Right atrium auricular region (tissue), 2 donors: Measurements from ENCODE around the gene EIF3F. TPM values are rescaled to one million over a fixed set of nuclear protein-coding genes. Genes with fewer than 3 reads are reported as not detected.

Experiments used
- DNase-seq: peaks from one replicate; pipeline ENCODE4 v3.0.0-alpha.2; 2019; ENCODE audit warnings: low spot score
- H3K27ac ChIP-seq, 2 donors: fragments of 200-600 bp; sonication (generic); 1 replicate in 1 of 2; 2 replicates in 1 of 2; pipeline ENCODE4 v1.5.1; 2016 to 2019
- H3K27me3 ChIP-seq, 2 donors: fragments of 200-600 bp; sonication (generic); one replicate each; pipeline versions ENCODE4 v1.5.1 to v1.6.0; 2017 to 2019
- H3K36me3 ChIP-seq: fragments of 200-600 bp; sonication (generic); one replicate; pipeline ENCODE4 v1.5.1; 2016
- H3K4me1 ChIP-seq, 2 donors: fragments of 200-600 bp; sonication (generic); one replicate each; pipeline versions ENCODE4 v1.5.1 to v1.6.0; 2017 to 2019
- H3K4me3 ChIP-seq, 2 donors: fragments of 200-600 bp; sonication (generic); 1 replicate in 1 of 2; 2 replicates in 1 of 2; pipeline ENCODE4 v1.5.1; 2017 to 2019; ENCODE audit warnings: mild to moderate bottlenecking in 1 of 2, moderate library complexity in 1 of 2
- H3K9me3 ChIP-seq, 2 donors: fragments of 200-600 bp; sonication (generic); one replicate each; pipeline ENCODE4 v1.5.1; 2019
- total RNA-seq, 2 donors: library from RNA; depleted of rRNA; stranded (reverse); fragments of >200 nt; gene quantifications; one replicate each; pipeline ENCODE4 v1.1.0, GENCODE V29; 2016
- TF ChIP-seq, protein P1 (sequence below), 2 donors: fragments of 200-600 bp; sonication (generic); IDR thresholded peaks; one replicate each; pipeline ENCODE4 v1.5.1; 2019; ENCODE audit warnings: antibody characterized with exemption in 2 of 2

Gene EIF3F
- total RNA-seq, 2 donors from 2014 or later, result 114 to 169 TPM

GRCh38 chr11:8034604-8035190 is 47.6 kb downstream of the EIF3F start:
- TF ChIP-seq, protein P1, sequence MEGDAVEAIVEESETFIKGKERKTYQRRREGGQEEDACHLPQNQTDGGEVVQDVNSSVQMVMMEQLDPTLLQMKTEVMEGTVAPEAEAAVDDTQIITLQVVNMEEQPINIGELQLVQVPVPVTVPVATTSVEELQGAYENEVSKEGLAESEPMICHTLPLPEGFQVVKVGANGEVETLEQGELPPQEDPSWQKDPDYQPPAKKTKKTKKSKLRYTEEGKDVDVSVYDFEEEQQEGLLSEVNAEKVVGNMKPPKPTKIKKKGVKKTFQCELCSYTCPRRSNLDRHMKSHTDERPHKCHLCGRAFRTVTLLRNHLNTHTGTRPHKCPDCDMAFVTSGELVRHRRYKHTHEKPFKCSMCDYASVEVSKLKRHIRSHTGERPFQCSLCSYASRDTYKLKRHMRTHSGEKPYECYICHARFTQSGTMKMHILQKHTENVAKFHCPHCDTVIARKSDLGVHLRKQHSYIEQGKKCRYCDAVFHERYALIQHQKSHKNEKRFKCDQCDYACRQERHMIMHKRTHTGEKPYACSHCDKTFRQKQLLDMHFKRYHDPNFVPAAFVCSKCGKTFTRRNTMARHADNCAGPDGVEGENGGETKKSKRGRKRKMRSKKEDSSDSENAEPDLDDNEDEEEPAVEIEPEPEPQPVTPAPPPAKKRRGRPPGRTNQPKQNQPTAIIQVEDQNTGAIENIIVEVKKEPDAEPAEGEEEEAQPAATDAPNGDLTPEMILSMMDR (IDR thresholded peaks at IDR 0.05), result no peak
- H3K27me3 ChIP-seq, result no peaks in the 10 kb centered on the region
- H3K27ac ChIP-seq, result no peak overlapping the region
- DNase-seq, result peak; percentile 56
- peaks cover 0 to 13% of the 10 kb centered on the region in 2 donors for H3K4me1 ChIP-seq
- no peaks in the 10 kb centered on the region for H3K9me3 ChIP-seq
- H3K36me3 ChIP-seq, result no peaks in the 10 kb centered on the region
- H3K4me3 ChIP-seq, result no peak overlapping the region

GRCh38 chr11:8035200-8035855 is 48.2 kb downstream of the EIF3F start:
- TF ChIP-seq, protein P1 (IDR thresholded peaks at IDR 0.05), result no peak
- peak; percentile 85 for DNase-seq
- no peaks in the 10 kb centered on the region for H3K36me3 ChIP-seq
- H3K27ac ChIP-seq, result peak overlapping the region in 1 of 2 donors; percentile 40
- H3K4me3 ChIP-seq, result no peak overlapping the region
- H3K9me3 ChIP-seq, result no peaks in the 10 kb centered on the region
- no peaks in the 10 kb centered on the region for H3K27me3 ChIP-seq
- peaks cover 0 to 13% of the 10 kb centered on the region in 2 donors for H3K4me1 ChIP-seq

- H3K27ac ChIP-seq, result peak overlapping the region in 1 of 2 donors; percentile 12
- no peaks in the 10 kb centered on the region for H3K36me3 ChIP-seq
- H3K4me3 ChIP-seq, result no peak overlapping the region
- TF ChIP-seq, protein P1 (IDR thresholded peaks at IDR 0.05), result no peak
- H3K27me3 ChIP-seq, result no peaks in the 10 kb centered on the region
- H3K4me1 ChIP-seq, result peaks cover 0 to 13% of the 10 kb centered on the region in 2 donors
- H3K9me3 ChIP-seq, result no peaks in the 10 kb centered on the region
- peak; percentile 54 for DNase-seq
These were observed 49.1 kb downstream of the EIF3F start for GRCh38 chr11:8036002-8036802.

GRCh38 chr11:8036986-8037385 is 49.8 kb downstream of the EIF3F start:
- Histone ChIP-seq H3K27me3 (no peaks in the 10 kb centered on the region), H3K9me3 (no peaks in the 10 kb centered on the region), H3K4me1 (peaks cover 0 to 13% of the 10 kb centered on the region in 2 donors), H3K4me3 (no peak overlapping the region), H3K36me3 (no peaks in the 10 kb centered on the region), H3K27ac (no peak overlapping the region)
- TF ChIP-seq, protein P1 (IDR thresholded peaks at IDR 0.05), result no peak
- no peak for DNase-seq

DNA sequence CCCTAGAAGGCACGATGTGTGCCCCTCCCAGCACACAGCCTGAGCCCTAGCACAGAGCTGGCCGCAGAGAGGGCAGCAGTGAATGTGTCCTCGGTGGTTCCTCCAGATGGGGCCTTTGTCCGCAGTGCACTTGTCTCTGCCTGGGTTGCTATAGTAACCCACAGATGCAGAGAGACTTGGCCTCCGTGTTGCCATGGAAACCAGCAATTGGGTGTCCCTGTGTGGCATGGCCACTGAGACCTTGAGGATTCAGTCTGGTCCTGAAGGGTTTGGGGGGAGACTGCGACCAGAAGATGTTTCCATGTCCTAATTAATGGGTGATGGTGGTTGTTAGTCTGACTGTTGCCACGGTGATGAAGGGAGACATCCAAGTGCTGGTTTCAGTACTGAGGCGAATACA is 51.3 kb downstream of the EIF3F start:
- TF ChIP-seq, protein P1 (IDR thresholded peaks at IDR 0.05), result no peak
- H3K9me3 ChIP-seq, result no peaks in the 10 kb centered on the region
- H3K36me3 ChIP-seq, result no peaks in the 10 kb centered on the region
- H3K4me1 ChIP-seq, result peaks cover 0 to 5% of the 10 kb centered on the region in 2 donors
- no peak overlapping the region for H3K4me3 ChIP-seq
- H3K27me3 ChIP-seq, result no peaks in the 10 kb centered on the region
- peak; percentile 50 for DNase-seq
- H3K27ac ChIP-seq, result no peak overlapping the region
